Ecto neural progenitor cell (in vitro differentiated cells): ENCODE results near the gene BORCS8.
"Not testable (repeated sequence)": the region's sequence is repeated elsewhere in the genome, so short reads cannot be mapped to it uniquely, and the experiment has no call there.

Experiments
- DNase-seq: peaks from one replicate; pipeline ENCODE4 v3.0.0-alpha.2; 2018; ENCODE audit warnings: low spot score

BORCS8 gene

GRCh38 chr19:19192078-19192882 is at the start of gene BORCS8, which contains the start of gene RFXANK:
TSS of gene BORCS8 (minus strand) at chr19:19192152. CDS start at chr19:19192117, 35 bp downstream.
TSS of gene RFXANK (plus strand) at chr19:19192258. CDS start at chr19:19193947, 1,689 bp downstream.
- DNase-seq: peak; percentile 99

- no peak for DNase-seq
Measured at GRCh38 chr19:19240476-19240875, 48.5 kb upstream of the BORCS8 start.

DNA sequence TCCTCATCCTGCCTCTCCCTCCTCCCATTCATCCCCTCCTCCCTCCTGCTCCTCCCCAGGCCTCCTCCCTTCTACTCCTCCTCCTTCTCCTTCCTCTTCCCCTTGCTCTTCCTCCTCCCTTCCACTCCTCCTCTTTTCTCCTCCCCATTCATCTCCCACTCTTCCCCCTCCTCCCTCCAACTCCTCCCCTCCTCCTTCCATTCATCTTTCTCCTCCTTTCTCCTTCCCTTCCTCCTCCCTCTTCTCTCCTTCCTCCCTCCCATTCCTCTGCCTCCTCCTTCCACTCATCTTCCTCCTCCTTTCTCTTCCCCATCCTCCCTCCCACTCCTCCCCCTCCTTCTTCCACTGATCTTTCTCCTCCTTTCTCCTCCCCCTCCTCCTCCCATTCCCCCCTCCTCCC is 47.7 kb upstream of the BORCS8 start:
- DNase-seq: no peak

DNA sequence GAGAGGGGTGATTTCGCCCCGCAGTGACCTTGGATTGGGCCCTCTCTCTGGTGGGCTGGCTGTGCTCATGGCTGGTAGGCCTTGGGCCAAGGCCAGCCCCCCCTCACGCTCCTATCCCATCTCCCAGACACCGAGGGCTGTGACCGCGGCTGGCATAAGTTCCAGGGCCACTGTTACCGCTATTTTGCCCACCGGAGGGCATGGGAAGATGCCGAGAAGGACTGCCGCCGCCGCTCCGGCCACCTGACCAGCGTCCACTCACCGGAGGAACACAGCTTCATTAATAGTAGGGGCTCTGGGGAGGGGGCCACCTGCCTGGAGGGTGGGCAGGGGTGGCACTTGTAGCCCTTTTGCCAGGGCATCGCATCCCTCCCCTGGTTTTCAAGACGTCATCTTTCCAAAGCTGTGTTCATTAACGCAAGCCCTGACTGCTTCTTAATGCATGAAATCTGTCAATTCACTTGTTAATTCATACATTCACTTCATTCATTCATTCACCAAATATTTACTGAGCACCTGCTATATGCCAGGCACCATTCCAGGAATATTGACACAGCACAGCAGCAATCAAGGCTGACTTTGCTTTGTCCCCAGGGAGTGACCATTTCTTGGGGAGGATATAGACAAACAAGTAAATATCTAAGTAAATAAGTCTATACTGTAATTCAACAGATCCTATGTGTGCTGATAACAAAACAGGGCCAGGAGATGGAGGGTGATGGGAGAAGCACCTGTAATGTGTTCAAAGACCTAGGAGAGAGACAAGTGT is 46.4 kb upstream of the BORCS8 start:
- DNase-seq: no peak

DNA sequence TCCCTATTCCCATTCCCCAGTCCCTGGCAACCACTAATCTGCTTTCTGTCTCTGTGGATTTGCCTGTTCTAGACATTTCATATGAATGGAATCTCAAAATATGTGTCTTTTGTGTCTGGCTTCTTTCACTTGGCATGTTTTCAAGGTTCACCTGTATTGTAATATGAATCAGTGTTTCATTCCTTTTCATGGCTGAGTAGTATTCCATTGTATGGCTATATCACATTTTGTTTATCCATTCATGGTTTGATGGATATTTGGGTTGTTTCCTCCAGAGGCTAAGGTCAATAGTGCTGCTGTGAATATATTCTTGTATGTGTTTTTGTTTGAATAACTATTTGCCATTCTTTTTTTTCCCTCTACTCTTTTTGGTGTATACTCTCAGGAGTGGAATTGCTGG is 44.2 kb upstream of the BORCS8 start:
- DNase-seq: no peak

- no peak for DNase-seq
Measured at GRCh38 chr19:19234220-19234816, 42.4 kb upstream of the BORCS8 start.

GRCh38 chr19:19232261-19232721 is 40.3 kb upstream of the BORCS8 start:
- DNase-seq: no peak

- no peak for DNase-seq
Measured at GRCh38 chr19:19230999-19231398, 39.0 kb upstream of the BORCS8 start.

DNA sequence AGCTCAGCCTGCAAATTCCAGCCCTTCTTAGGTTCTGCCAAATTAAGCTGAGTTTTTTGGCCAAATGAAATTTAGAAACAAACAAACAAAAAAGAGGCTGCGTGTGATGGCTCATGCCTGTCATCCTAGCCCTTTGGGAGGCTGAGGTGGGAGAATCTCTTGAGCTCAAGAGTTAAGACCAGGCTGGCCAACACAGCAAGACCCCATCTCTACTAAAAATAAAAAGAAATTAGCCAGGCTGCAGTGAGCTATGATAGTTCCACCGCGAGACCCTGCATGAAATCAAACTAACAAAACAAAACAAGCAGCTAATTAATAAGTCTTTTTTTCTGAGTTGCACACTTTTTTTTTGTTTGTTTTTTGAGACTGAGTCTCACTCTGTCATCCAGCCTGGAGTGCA is 37.7 kb upstream of the BORCS8 start:
- DNase-seq: no peak

- DNase-seq: no peak
Measured at GRCh38 chr19:19227217-19227616, 35.3 kb upstream of the BORCS8 start.

DNA sequence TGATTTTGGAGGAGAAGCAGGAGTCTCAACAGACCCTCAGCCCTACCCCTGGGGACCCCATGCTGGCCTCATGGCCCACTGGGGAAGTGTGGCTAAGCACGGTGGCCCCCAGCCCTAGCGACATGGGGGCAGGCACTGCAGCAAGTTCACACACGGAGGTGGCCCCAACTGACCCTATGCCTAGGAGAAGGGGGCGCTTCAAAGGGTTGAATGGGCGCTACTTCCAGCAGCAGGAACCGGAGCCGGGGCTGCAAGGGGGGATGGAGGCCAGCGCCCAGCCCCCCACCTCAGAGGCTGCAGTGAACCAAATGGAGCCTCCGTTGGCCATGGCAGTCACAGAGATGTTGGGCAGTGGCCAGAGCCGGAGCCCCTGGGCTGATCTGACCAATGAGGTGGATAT is 34.7 kb upstream of the BORCS8 start:
- no peak for DNase-seq

DNA sequence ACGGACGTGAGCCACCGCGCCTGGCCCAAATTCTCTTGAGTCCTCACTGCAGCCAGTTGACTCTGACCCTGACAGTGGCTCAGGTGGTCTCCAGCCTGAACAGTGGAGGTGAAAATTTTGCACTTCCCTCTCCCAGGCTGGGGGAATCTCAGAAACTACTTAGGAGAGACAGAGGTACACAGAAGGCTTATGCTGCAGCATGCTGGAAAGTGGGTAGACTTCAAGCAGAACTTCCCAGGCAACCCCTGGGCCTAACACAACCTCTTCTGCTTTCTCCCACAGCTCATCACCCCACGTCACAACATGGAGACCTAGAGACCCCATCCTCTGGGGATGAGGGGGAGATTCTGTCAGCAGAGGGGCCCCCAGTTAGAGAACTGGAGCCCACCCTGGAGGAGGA is 34.3 kb upstream of the BORCS8 start:
- DNase-seq: no peak

DNA sequence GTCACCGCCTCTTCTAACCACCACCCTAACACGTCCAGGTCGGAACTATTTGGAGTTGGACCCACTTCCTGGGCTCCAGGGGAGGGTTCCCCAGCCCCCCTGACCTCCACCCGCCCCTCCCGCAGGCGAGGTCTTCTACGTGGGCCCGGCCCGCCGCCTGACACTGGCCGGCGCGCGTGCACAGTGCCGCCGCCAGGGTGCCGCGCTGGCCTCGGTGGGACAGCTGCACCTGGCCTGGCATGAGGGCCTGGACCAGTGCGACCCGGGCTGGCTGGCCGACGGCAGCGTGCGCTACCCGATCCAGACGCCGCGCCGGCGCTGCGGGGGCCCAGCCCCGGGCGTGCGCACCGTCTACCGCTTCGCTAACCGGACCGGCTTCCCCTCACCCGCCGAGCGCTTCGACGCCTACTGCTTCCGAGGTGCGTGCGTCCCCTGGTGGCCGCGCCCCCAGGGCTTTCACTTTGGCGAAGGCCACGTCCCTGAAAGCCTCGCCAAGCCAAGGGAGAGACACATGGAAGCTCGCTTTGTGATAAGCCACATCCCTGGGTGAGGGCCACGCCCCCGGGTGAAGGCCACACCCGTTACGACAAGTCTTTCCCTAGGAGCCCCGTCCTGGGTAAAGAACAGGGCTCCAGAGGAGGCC is 33.0 kb upstream of the BORCS8 start:
- DNase-seq: peak; percentile 88

DNA sequence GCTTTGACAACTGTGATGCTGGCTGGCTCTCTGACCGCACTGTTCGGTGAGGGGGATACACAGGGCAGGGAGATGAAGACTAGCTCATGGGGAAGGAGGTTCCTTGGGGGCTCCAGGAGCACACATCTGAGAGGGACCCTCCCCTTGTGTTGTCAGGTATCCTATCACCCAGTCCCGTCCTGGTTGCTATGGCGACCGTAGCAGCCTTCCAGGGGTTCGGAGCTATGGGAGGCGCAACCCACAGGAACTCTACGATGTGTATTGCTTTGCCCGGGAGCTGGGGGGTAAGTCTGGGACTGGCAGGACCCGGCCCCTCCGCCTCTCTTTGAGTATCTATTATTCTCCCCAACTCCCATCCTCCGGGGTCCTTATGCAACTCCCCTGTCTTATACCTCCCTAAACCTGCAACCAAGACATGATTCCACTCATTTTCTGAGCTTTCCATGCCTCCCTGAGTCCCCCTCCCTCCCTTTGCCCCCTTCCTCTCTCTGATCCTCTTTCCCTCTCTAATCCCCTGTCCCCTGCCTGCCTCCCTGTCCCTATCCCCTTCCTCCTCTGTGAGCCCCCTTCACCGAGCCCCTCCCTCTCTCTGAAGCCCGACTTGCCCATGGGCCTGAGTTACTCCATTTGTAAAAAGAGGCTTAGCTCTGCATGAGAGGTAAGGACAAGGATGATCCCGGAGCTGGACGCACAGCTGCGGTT is 32.3 kb upstream of the BORCS8 start:
- no peak for DNase-seq

DNA sequence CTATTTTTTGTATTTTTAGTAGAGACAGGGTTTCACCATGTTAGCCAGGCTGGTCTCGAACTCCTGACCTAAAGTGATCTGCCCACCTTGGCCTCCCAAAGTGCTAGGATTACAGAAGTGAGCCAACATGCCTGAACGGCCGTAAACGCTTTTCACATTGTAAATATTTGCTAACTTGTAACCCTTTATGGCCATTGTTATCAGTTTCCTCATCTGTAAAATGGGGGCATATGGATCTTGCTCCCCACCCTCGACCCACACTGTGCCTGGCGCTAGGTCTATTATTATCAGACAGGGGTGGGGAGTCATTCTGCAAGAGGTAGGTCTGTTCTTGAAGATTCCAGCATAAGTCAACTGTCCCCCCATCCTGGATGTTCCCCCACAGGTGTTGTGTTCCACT is 31.7 kb upstream of the BORCS8 start:
- no peak for DNase-seq

DNA sequence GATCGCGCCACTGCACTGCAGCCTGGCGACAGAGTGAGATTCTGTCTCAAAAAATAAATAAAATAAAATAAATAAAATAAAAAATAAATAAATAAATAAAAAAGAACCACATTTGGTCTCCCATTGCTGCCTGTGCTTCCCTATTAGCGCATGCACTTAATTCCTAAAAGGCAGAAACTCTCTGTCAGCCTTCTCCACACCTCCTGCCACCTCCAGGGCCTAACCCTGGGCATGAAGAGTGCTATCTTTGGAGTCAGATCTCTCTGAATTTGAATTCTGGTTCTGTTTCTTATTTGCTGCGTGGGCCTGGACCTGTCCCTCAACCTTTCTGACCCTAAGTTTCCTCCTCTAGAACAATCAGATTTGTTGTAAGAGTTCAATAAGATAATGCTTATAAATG is 31.1 kb upstream of the BORCS8 start:
- no peak for DNase-seq

DNA sequence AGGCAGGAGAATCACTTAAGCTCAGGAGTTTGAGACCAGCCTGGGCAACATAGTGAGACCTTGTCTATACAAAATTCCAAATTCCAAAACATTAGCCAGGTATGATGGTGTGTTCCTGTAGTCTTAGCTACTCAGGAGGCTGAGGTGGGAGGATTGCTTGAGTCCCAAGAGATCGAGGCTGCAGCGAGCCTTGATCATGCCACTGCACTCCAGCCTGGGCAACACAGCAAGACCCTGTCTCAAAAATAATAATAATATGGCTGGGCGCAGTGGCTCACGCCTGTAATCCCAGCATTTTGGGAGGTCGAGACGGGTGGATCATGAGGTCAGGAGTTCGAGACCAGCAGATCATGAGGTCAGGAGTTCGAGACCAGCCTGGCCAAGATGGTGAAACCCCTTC is 29.0 kb upstream of the BORCS8 start:
- DNase-seq: not testable (repeated sequence)

- DNase-seq: no peak
Measured at GRCh38 chr19:19218911-19219310, 27.0 kb upstream of the BORCS8 start.

DNA sequence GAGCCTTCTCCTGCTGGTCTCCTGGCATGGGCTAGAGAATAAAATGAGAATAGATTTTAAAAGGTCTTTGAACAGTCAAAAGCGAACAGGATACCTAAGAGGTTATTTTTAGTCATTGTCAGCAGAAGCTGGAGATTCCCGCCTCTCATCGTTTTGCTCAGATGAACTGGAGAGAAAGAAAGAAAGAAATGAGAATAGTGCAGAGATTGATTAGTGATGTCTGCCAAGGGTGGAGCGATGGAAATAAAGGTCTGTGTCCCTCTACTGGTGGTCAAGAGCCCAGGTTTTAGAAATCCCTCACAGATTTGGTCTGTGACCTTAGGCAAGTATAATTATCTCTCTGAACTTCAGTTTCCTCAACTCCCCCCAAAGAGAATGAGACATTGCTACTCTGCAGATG is 25.1 kb upstream of the BORCS8 start:
- no peak for DNase-seq

- no peak for DNase-seq
Measured at GRCh38 chr19:19215792-19216191, 23.8 kb upstream of the BORCS8 start.

GRCh38 chr19:19214892-19215291 is 22.9 kb upstream of the BORCS8 start:
- DNase-seq: peak; percentile 91

- no peak for DNase-seq
Measured at GRCh38 chr19:19214159-19214490, 22.2 kb upstream of the BORCS8 start.
